Fibroblast of skin of back (primary cell): ENCODE results near the gene NANOG.
"Not testable (repeated sequence)": the region's sequence is repeated elsewhere in the genome, so short reads cannot be mapped to it uniquely, and the experiment has no call there.

Source experiments
- DNase-seq: peaks from one replicate; pipeline ENCODE4 v3.0.0-alpha.2; 2013

Gene NANOG

GRCh38 chr12:7806319-7806718 lies 17.1 kb downstream of the NANOG start:
- not testable (repeated sequence) for DNase-seq

- peak; percentile 68 for DNase-seq
Measured at GRCh38 chr12:7806863-7807487, 17.8 kb downstream of the NANOG start.

- DNase-seq = not testable (repeated sequence)
Measured at GRCh38 chr12:7825754-7826153, 36.6 kb downstream of the NANOG start.

GRCh38 chr12:7829737-7830136 lies 40.5 kb downstream of the NANOG start:
- DNase-seq = not testable (repeated sequence)

- DNase-seq = peak; percentile 68
Measured at GRCh38 chr12:7832059-7832696, 43.0 kb downstream of the NANOG start.

- not testable (repeated sequence) for DNase-seq
Measured at GRCh38 chr12:7833201-7833600, 44.0 kb downstream of the NANOG start.

- no peak for DNase-seq
Measured at GRCh38 chr12:7833831-7834230, 44.6 kb downstream of the NANOG start.

- no peak for DNase-seq
Measured at GRCh38 chr12:7834701-7835100, 45.5 kb downstream of the NANOG start.

- no peak for DNase-seq
Measured at GRCh38 chr12:7835116-7835515, 45.9 kb downstream of the NANOG start.

- DNase-seq = no peak
Measured at GRCh38 chr12:7835766-7836165, 46.6 kb downstream of the NANOG start.

GRCh38 chr12:7837366-7837765 lies 48.2 kb downstream of the NANOG start:
- DNase-seq = no peak

- DNase-seq = not testable (repeated sequence)
Measured at GRCh38 chr12:7839226-7839625, 50.0 kb downstream of the NANOG start.

GRCh38 chr12:7839848-7840247 lies 50.6 kb downstream of the NANOG start:
- DNase-seq = not testable (repeated sequence)

GRCh38 chr12:7842444-7842843 lies 53.2 kb downstream of the NANOG start:
- peak; percentile 25 for DNase-seq

GRCh38 chr12:7843149-7843548 lies 53.9 kb downstream of the NANOG start:
- DNase-seq = peak; percentile 26

- not testable (repeated sequence) for DNase-seq
Measured at GRCh38 chr12:7843583-7843982, 54.4 kb downstream of the NANOG start.

GRCh38 chr12:7844116-7844515 lies 54.9 kb downstream of the NANOG start:
- DNase-seq = peak; percentile 71

- DNase-seq = peak; percentile 24
Measured at GRCh38 chr12:7847226-7848097, 58.3 kb downstream of the NANOG start.

- not testable (repeated sequence) for DNase-seq
Measured at GRCh38 chr12:7848098-7848422, 58.9 kb downstream of the NANOG start.
